ENCODE results near the gene CD44. TPM values are rescaled to one million over a fixed set of nuclear protein-coding genes. Genes with fewer than 3 reads are reported as not detected.

Gene CD44
- total and polyA plus RNA-seq, 2 experiments from 2014 or later: 8.5 to 41.3 TPM

DNA sequence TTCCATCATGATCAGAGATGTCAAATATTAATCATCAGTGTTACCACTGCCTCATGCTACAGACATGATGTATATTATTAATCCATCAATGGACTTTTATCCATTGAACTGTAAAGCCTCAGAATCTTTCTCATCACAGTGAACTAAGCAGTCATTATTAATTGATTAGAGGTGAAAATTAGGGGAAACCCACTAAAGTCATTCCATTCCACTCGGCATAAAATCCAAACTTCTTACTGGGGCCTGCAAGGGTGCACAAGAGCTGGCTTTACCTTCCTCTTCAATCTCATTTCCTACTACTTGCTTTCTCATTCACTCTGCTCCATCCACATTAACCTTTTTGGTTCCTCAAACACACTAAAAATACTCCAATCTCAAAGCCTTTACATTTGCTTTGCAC is 7.9 kb upstream of the CD44 start:
- Histone ChIP-seq H3K4me3 (no peak overlapping the region), H3K36me3 (no peaks in the 10 kb centered on the region), H3K27ac (no peak overlapping the region), H3K9me3 (ENCODE audit: low read depth) (no peaks in the 10 kb centered on the region), H3K27me3 (no peaks in the 10 kb centered on the region), H3K4me1 (ENCODE audit: low read depth) (no peaks in the 10 kb centered on the region)
- no peak for DNase-seq (ENCODE audit: low read depth in 1 of 2, low spot score in 1 of 2)
- TF ChIP-seq, protein P1, sequence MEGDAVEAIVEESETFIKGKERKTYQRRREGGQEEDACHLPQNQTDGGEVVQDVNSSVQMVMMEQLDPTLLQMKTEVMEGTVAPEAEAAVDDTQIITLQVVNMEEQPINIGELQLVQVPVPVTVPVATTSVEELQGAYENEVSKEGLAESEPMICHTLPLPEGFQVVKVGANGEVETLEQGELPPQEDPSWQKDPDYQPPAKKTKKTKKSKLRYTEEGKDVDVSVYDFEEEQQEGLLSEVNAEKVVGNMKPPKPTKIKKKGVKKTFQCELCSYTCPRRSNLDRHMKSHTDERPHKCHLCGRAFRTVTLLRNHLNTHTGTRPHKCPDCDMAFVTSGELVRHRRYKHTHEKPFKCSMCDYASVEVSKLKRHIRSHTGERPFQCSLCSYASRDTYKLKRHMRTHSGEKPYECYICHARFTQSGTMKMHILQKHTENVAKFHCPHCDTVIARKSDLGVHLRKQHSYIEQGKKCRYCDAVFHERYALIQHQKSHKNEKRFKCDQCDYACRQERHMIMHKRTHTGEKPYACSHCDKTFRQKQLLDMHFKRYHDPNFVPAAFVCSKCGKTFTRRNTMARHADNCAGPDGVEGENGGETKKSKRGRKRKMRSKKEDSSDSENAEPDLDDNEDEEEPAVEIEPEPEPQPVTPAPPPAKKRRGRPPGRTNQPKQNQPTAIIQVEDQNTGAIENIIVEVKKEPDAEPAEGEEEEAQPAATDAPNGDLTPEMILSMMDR (IDR thresholded peaks at IDR 0.05; ENCODE audit: low read depth, low read length): no peak

DNA sequence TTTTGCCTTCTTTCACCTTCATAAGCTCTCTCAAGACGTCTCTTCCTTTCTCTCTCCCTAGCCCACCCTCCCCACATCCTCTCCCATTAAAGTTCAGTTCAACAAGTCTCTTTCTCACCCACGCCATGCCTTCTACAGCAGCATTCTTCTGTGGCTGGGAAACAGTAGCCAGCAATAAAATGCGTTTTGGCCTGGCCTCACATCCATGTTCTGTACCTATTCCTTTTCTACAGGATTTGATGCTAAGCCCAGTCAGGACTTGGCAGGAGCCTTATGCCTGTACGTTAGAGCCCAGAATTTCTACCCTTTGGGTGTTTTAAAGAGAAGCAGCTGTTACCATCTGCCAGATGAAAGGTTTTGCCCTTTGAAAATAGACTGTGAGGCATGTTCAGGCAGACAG is 7.1 kb upstream of the CD44 start:
- Histone ChIP-seq H3K36me3 (no peaks in the 10 kb centered on the region), H3K27ac (no peak overlapping the region), H3K4me3 (no peak overlapping the region), H3K4me1 (ENCODE audit: low read depth) (no peaks in the 10 kb centered on the region), H3K27me3 (peaks cover 4% of the 10 kb centered on the region), H3K9me3 (ENCODE audit: low read depth) (no peaks in the 10 kb centered on the region)
- TF ChIP-seq, protein P1 (IDR thresholded peaks at IDR 0.05; ENCODE audit: low read depth, low read length): no peak
- no peak for DNase-seq (ENCODE audit: low read depth in 1 of 2, low spot score in 1 of 2)

GRCh38 chr11:35133656-35134055 is 5.3 kb upstream of the CD44 start:
- Histone ChIP-seq H3K4me3 (no peak overlapping the region), H3K27me3 (peaks cover 21% of the 10 kb centered on the region), H3K9me3 (ENCODE audit: low read depth) (no peaks in the 10 kb centered on the region), H3K4me1 (ENCODE audit: low read depth) (no peaks in the 10 kb centered on the region), H3K27ac (no peak overlapping the region), H3K36me3 (no peaks in the 10 kb centered on the region)
- no peak for DNase-seq (ENCODE audit: low read depth in 1 of 2, low spot score in 1 of 2)
- TF ChIP-seq, protein P1 (IDR thresholded peaks at IDR 0.05; ENCODE audit: low read depth, low read length): no peak

DNA sequence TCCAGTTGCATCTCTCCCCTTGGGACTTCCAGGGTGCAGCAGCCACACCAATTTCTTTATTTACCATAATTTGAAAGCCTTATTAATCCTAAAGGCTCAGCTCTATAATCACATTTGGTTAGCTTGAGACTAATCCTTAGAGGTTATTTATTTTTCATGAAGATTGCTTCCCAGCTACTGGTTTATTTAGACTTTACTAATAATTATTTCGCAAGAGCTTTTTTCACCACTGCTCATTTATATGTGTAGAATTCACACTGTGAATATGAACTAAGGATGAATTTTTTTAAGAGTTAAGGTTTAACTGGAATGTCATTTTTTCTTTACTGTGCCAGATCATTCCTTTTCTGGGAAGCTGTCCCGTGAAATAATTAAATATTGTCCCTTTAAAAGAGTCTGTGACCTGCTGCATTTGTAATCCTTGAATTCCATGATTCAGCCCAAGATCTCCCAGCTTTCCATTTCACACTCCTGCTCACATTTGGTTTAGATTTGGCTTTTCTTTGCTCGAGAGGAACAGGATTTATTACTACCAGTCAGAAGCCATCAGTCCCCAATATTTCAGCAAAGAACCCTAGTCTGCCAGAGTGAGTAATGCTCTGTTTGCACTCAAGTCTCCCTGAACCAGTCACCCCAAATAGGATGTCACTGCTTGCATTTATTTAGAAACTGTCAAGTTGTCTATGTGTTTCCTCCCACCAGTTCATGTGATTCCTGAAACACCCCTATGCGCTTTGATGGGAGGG is 4.4 kb upstream of the CD44 start:
- TF ChIP-seq, protein P1 (IDR thresholded peaks at IDR 0.05; ENCODE audit: low read depth, low read length): no peak
- H3K27me3 ChIP-seq: peaks cover 26% of the 10 kb centered on the region
- no peaks in the 10 kb centered on the region for H3K9me3 ChIP-seq (ENCODE audit: low read depth)
- no peak overlapping the region for H3K4me3 ChIP-seq
- H3K36me3 ChIP-seq: no peaks in the 10 kb centered on the region
- H3K4me1 ChIP-seq (ENCODE audit: low read depth): no peaks in the 10 kb centered on the region
- H3K27ac ChIP-seq: no peak overlapping the region
- DNase-seq (ENCODE audit: low read depth in 1 of 2, low spot score in 1 of 2): no peak

GRCh38 chr11:35135222-35135621 is 3.7 kb upstream of the CD44 start:
- Histone ChIP-seq H3K27ac (no peak overlapping the region), H3K9me3 (ENCODE audit: low read depth) (no peaks in the 10 kb centered on the region), H3K36me3 (no peaks in the 10 kb centered on the region), H3K4me3 (no peak overlapping the region), H3K4me1 (ENCODE audit: low read depth) (no peaks in the 10 kb centered on the region), H3K27me3 (peaks cover 31% of the 10 kb centered on the region)
- TF ChIP-seq, protein P1 (IDR thresholded peaks at IDR 0.05; ENCODE audit: low read depth, low read length): no peak
- peak in 1 of 2 donors; percentile 88 for DNase-seq (ENCODE audit: low read depth in 1 of 2, low spot score in 1 of 2)

Measured in cardiac muscle cell (in vitro differentiated cells and primary cell).